Neuronal stem cell (in vitro differentiated cells): ENCODE results near the gene SYT9. TPM values are rescaled to one million over a fixed set of nuclear protein-coding genes. Genes with fewer than 3 reads are reported as not detected.

Experiments used
- small RNA-seq: library from polyadenylated mRNA; stranded (forward); fragments of <200 nt; extraction: miRNeasy Mini kit (QIAGEN cat#:217004); gene quantifications from one replicate; pipeline ENCODE3, GENCODE V24; 2013; ENCODE audit not compliant: insufficient read depth

SYT9 gene

Small RNA genes lying within 50 kb of the gene (small RNA-seq; reads per million reads assigned to genes)
- not detected for gene MIR302E
